Transverse colon (tissue), 4 donors: ENCODE data around the gene B4GALNT2.

Experiments used
- POLR2A ChIP-seq: fragments of 450-650 bp; IDR thresholded peaks from one replicate; pipeline ENCODE4 v1.6.1; 2016; ENCODE audit warnings: antibody characterized with exemption, mild to moderate bottlenecking, moderate library complexity
- POLR2AphosphoS5 ChIP-seq, 3 donors: sonication (generic); formaldehyde crosslinking; IDR thresholded peaks; one replicate each; pipeline ENCODE4 v1.6.1; 2016; ENCODE audit warnings: antibody characterized with exemption in 3 of 3
- TF ChIP-seq, protein P1 (sequence below), 5 experiments: fragments of 200-600 bp in 3 of 5; fragments of 450-650 bp in 2 of 5; sonication (generic) in 3 of 5; IDR thresholded peaks; 1 replicate in 2 of 5; 2 replicates in 3 of 5; pipeline ENCODE4 v1.5.1; 2016 to 2017; ENCODE audit warnings: antibody characterized with exemption in 5 of 5, inconsistent platforms in 3 of 5, mild to moderate bottlenecking in 2 of 5, moderate library complexity in 1 of 5

DNA sequence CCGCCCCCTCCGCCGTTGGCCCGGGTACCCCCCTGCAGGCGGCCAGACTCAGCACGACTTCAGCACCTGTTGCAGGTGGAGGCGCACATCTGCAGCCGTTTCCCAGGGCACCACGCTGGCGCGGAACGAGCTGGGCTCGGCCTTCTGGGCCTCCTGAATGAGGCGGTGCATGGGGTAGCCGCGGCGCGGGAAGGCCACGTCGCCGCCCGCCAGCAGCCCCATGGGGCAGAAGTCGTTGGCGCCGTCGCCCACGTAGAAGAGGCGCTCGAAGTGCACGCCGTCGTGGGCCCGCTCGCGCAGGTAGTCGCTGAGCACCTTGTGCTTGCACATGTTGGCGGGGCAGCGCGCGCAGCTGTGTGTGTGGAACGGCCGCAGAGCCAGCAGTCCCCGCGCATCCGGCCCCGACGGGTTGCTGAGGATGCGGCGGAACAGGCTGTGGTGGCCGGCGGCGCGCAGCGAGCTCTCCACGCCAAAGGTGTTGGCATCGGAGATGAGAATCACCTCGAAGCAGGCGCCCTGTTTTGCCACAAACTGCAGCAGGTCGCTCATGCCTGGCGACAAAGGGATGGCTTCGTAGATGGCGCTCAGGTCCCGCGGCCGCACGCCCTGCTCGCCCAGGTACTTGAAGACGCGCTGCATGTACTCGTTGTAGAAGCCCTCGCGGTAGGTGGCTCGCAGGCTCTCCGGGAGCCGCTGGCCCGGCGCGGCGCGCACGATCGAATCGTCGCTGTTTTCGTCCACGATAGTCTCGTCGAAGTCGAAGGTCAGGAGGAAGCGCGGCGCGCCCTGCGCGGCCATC lies 91.8 kb downstream of the B4GALNT2 start:
- TF ChIP-seq, protein P1, sequence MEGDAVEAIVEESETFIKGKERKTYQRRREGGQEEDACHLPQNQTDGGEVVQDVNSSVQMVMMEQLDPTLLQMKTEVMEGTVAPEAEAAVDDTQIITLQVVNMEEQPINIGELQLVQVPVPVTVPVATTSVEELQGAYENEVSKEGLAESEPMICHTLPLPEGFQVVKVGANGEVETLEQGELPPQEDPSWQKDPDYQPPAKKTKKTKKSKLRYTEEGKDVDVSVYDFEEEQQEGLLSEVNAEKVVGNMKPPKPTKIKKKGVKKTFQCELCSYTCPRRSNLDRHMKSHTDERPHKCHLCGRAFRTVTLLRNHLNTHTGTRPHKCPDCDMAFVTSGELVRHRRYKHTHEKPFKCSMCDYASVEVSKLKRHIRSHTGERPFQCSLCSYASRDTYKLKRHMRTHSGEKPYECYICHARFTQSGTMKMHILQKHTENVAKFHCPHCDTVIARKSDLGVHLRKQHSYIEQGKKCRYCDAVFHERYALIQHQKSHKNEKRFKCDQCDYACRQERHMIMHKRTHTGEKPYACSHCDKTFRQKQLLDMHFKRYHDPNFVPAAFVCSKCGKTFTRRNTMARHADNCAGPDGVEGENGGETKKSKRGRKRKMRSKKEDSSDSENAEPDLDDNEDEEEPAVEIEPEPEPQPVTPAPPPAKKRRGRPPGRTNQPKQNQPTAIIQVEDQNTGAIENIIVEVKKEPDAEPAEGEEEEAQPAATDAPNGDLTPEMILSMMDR (IDR thresholded peaks at IDR 0.05), result no peak
- TF ChIP-seq POLR2A, result no peak
- TF ChIP-seq POLR2AphosphoS5 (IDR thresholded peaks at IDR 0.05), result no peak
